HG02884 (cell line): ENCODE measurements around the gene ALG3.
A peak's percentile ranks its signal among the peaks of the same experiment; 100 is the strongest.
"Not testable (repeated sequence)": the region's sequence is repeated elsewhere in the genome, so short reads cannot be mapped to it uniquely, and the experiment has no call there.

Source experiments
- ATAC-seq: cut with Tn5 transposase; IDR thresholded peaks from one replicate; pipeline ENCODE4 v1.9.1; 2021; ENCODE audit warnings: mild to moderate bottlenecking, moderate library complexity; ENCODE audit not compliant: unreplicated experiment

The ALG3 gene

GRCh38 chr3:184248454-184249411, at the start of gene ALG3:
Gene ALG3 (minus strand): TSS chr3:184248962. CDS start chr3:184248940, 22 bp downstream.
- peak; percentile 5 for ATAC-seq

- ATAC-seq = no peak
Measured at GRCh38 chr3:184296616-184297015, 47.9 kb upstream of the ALG3 start.

- no peak for ATAC-seq
Measured at GRCh38 chr3:184295771-184296170, 47.0 kb upstream of the ALG3 start.

- no peak for ATAC-seq
Measured at GRCh38 chr3:184291738-184292445, 43.1 kb upstream of the ALG3 start.

- ATAC-seq = no peak
Measured at GRCh38 chr3:184291044-184291737, 42.4 kb upstream of the ALG3 start.

- ATAC-seq = no peak
Measured at GRCh38 chr3:184290331-184290730, 41.6 kb upstream of the ALG3 start.

- ATAC-seq = no peak
Measured at GRCh38 chr3:184289426-184289938, 40.7 kb upstream of the ALG3 start.

GRCh38 chr3:184284696-184285095, 35.9 kb upstream of the ALG3 start:
- no peak for ATAC-seq

GRCh38 chr3:184283681-184284080, 34.9 kb upstream of the ALG3 start:
- ATAC-seq = no peak

- ATAC-seq = no peak
Measured at GRCh38 chr3:184282941-184283340, 34.2 kb upstream of the ALG3 start.

GRCh38 chr3:184277366-184277765, 28.6 kb upstream of the ALG3 start:
- ATAC-seq = no peak

GRCh38 chr3:184275961-184276910, 27.5 kb upstream of the ALG3 start, which contains the start of gene ECE2:
Gene ECE2 (plus strand): TSS chr3:184276022. CDS start chr3:184276154, 132 bp downstream.
- ATAC-seq = no peak

- no peak for ATAC-seq
Measured at GRCh38 chr3:184275381-184275701, 26.6 kb upstream of the ALG3 start.

GRCh38 chr3:184272269-184272668, 23.5 kb upstream of the ALG3 start:
- no peak for ATAC-seq

GRCh38 chr3:184267249-184267648, 18.5 kb upstream of the ALG3 start:
- ATAC-seq = not testable (repeated sequence)

- ATAC-seq = no peak
Measured at GRCh38 chr3:184262764-184263179, 14.0 kb upstream of the ALG3 start.

- no peak for ATAC-seq
Measured at GRCh38 chr3:184261854-184262763, 13.3 kb upstream of the ALG3 start.

- no peak for ATAC-seq
Measured at GRCh38 chr3:184261270-184261853, 12.6 kb upstream of the ALG3 start, which contains the start of gene CAMK2N2. Gene CAMK2N2 (minus strand): TSS chr3:184261553. CDS start chr3:184261285, 268 bp downstream.
